Hypothalamus (tissue), 51 donors: Measurements from ENCODE around the gene DDC.

Experiments used
- DNase-seq, 51 donors: peaks; one replicate each; lab custom pipeline; 2025; lab: John Stamatoyannopoulos, UW

The DDC gene

DNA sequence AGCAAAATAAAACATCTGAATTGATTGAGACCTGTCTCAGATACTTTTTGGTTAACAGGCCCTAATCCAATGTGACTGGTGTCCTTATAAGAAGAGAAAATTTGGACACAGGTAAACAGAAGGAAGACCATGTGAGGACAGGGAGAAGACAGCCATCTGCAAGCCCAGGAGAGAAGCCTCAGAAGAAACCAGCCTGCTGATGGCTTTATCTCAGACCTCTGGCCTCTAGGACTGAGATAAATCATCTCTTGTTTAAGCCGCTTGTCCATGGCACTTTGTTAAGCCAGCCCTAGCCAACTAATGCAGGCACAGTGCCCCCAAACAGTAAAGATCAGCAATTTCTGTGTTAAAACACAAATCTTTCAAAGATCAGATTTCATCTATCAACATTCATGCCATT lies 73.3 kb downstream of the DDC start:
- DNase-seq: no peak

DNA sequence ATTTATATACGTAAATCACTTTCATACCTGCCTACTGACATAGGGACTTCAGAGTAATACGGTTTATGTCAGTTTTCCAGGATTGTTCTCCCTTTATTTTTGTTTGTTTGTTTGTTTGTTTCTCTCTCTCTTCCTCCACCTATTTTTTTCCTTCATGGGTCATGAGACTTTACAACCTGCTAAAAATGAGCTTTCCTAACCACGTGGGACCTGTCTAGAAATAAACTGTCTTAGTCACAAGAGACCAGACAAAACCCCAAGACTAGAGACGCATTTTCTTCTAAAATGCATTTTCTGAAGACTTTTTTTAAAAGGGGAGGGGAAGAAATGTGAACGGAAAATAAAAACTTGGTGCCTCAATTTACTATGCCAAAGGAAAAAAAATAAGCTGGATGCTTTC lies 74.0 kb downstream of the DDC start:
- DNase-seq: no peak

- no peak for DNase-seq
These were observed 76.8 kb downstream of the DDC start for GRCh38 chr7:50488379-50488778.

- no peak for DNase-seq
These were observed 78.7 kb downstream of the DDC start for GRCh38 chr7:50486512-50486911.

DNA sequence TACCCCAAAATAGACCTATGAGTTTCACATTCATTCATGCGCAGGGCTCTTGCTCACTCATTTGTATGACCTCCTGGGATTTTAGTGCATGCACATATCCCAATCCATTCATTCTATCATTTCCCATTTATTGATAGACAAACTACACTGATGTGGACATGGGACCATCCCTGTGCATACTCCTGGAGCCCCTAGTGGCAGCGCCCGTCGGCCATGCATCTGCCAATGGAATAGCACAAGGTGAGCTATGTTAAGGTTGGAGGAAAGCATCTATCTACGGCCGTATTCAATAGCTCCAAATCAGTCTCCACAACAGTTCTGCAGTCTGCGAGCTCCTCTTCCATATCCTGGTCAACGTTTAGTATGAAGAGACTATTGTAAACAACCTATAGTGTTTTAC lies 83.3 kb downstream of the DDC start:
- DNase-seq: no peak

- DNase-seq: no peak
These were observed 84.4 kb downstream of the DDC start for GRCh38 chr7:50480797-50481196.

DNA sequence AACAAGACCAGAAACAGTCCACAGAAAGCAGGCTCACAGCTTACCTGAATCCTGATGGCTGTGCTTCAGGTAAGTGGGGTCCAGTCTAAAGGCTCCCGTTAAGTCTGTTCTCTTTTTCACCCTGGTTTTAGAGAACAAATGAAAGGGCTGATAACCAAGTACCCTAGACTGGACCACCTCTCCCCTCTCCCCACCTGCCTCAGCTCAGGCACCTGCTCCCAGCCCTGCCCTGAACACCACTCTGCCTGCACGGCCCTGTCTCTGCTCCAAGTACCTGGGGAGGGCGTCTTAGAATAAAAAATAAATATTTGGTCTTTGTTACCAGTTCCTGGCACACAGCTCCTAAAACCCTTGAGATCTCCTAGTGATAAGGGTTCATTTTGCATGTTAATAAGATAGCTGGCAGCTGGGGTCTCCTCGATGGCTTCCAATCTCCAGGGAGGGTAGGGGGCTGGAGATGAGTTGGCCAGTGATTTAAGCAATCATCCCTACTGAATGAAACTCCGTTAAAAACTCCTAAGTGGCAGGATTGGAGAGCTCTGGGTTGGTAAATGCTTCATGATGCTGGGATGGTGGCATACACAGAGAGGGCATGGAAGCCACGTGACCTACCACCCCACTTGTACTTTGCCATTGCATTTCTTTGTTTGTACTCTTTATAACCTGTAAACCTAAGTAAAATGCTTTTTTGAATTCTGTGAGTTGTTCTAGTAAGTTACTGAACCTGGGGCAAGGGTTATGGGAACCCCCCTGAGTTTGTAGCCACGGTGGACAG lies 85.3 kb downstream of the DDC start:
- no peak for DNase-seq

- no peak for DNase-seq
These were observed 87.6 kb downstream of the DDC start for GRCh38 chr7:50477640-50478039.

DNA sequence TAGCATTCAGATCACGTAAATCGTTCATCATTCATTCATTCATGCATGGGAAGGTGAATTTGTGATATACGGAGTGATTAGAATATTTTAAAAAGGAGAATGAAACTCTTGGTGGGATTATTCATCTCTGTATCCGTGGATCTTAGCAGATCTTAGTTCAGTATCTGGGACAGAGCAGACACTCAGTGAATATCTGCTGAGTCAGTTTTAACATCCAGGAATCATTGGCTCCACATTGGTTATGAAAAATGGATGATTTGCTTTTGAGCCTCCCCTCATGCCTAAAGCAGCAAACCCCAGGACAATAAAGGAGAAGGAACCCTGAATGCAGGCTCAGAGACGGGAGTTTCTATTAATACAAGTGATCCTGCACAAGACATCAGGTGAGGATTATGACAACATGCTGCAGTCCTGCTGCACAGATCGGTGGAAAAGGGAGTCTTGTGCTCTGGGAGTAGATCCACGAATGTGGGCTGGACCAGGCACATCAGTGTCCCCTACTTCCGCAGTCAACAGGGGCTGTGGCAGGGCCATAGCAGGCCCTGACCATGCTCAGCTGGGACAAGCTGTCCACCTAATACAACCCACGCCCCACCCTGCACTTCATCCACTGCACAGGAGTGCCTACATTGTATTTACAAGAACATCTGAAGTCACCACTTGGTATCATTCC lies 88.1 kb downstream of the DDC start:
- DNase-seq: no peak

DNA sequence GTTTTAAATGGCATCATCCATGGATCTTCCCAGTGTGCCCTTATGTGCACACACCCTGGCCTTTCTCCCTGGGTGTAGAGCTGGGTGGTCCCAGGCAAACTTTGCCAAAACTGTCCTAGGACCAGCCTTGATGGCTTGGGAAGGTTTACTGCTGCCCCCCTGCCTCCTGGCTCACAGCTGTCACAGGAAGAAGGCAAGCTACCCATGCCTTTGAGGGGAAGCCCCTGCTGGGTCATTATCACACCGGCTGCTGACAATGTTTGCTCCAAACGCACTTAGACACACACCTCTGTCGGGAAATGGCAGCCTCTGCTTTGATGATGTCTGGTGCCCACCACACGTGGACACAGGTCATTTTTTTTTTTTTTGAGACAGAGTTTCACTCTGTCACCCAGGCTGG lies 89.9 kb downstream of the DDC start:
- no peak for DNase-seq

DNA sequence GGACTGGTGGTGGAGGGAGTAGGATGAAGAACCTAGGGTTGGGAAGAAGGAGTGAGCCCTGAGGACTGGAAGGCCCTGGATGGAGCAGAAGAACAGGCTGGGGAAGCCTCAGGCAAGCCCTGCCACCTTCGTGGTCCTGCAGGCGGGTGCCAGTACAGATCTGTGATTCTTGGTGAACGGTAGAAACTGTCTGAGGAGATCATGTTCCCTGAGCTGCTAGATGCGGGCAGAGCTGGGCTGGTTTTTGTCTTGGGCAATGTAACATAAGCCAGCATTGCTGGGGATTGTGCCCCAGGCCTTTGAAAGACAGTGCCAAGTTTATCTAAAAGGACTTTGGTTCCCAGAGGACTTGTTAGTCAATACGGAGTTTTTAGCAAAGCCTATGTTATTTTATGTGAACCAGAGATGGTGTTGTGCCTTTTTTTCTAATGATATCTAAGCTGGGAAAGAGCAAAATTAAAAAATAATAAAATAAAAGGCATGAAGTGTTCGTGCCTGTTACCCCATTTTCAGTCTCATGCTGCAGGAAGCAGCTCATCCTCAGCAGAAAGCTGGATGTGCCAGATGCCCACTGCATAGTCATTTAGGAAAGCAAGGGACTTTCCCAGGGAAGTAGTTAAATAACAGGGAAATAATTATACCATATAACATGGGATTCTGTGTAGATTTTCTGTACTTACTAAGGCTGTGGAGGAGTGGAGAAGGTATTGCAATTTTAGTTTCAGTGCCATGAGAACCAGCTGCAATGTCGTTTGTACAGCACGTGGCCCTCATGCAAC lies 90.6 kb downstream of the DDC start:
- no peak for DNase-seq

DNA sequence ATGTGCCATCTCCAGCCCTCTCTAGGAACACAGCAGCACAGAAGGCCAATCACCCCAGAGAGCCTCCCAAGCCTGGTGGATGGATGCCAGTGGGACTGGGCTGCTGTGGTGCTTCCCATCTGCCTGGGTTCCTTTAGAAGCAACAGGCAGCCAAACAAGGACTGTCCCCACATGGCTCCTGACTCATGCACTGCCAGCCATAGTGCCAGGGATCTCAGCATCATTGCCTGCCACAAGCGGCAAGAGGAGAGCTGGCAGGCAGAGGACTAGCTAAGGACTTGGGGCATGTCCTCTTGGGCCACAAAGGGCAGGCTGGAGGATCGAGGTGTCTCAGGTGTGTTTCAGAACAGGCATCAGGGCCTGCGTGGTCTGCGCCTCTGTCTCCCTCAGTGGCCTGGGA lies 91.7 kb downstream of the DDC start:
- DNase-seq: no peak

- DNase-seq: no peak
These were observed 92.8 kb downstream of the DDC start for GRCh38 chr7:50472427-50472826.

DNA sequence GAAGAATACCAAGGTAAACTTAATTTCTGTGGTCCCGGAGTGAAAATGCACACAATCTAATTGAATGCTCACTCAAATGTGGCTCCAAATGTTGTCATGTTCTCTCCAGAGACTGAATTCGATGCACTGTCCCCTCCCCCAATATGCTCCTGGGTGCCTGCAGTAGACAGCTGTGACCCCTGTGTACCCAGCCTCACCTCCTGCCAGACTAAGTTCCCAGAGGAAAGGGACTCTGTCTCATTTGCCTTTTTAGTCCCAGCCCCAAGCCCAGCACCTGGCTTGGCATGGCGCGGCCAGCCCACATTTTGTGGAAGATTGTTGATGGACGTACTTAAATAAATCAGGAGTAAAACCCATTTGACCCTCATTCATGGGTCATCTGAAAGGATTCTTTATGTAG lies 93.2 kb downstream of the DDC start:
- DNase-seq: no peak

- DNase-seq: no peak
These were observed 94.7 kb downstream of the DDC start for GRCh38 chr7:50470250-50471163.

- no peak for DNase-seq
These were observed 96.0 kb downstream of the DDC start for GRCh38 chr7:50469181-50469580.

DNA sequence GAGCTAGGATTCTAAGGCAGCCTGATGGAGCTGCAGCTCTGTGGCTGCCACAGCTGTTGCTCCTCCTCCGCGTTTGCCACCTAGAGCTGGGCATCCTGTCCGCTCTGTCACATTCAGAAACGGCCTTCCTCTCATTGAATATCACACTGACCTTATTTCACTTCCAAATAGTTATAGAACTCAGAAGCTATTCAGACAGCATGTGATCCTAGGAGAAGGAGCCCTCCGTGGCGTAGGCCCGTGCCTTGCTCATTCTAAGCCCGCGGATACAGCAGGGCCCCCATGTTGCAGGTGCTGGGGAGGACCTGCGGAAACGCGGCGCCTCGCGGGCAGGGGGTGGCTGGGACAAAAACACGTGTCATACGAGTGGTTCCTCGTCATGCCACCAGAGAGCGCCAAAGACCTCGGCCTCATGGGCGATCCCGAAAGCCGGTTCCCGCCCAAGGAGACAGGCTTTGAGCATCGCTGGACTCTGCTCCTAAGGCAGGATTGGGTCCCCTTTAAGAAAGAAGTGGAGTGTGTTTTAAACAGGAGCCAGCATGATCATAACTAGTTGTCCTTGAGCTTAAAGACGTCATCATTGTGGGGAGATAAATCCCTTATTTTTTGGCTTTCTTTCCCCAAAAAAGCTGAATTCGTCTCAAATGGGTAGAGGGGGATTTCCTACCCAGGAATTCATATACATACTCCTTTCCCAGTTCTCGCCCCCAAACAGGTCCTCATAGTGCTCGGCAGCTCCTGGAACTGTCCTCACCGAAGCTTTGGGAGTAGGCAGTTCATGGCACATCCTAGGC lies 97.2 kb downstream of the DDC start:
- DNase-seq: peak; percentile 10 to 84 (median 60)

DNA sequence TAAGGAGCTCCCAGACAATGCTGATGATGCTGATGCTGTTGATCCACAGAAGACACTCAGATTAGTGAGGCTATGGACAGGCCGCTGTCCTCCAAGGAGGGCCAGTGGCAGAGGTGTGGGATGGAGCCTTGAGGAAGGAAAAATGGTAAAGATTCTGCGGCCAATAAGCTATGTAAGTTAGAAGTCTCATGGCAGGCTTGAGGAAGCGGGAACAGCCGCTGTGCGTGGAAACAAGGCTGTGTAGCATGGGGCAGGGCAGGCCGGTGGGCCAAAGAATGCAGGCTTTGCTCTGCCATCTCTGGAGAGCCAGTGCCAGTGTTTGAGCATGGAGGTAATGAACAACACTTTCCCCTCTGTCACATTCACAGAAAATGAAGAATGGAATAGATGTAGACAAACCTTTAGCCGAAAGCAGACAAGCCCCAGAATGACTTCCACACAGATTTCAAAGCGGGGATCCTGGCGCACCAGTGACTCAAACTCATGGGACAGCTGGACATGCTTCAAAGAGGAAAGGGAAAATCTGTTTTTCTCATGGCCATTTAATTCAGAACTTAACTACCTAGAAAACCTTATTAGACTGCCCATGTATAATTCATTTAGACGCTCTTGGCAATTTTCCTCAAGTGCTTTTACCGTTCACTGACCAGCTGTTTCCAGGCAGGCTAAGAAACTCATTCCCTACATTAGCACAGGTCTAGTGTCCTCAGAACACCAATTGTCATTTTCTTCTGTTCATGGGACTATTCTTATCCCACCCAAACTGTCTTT lies 98.2 kb downstream of the DDC start:
- DNase-seq: no peak

DNA sequence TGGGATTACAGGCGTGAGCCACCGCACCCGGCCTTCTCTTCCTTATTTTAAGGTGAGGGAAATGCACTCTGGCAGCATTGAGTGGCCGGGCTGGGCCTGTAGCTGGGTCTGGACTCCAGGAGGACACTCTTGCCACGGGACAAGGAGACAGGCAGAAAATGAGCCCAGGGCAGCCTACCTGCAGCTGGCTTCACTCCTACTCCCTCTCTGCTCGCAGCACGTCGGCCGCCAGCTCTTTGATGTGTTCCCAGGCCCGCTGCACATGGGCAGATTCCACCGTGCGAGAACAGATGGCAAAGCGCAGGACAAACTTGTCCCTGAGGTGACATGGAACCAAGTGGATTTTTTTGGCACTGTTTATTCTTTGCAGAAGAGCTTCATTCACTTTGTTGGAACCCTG lies 102.2 kb downstream of the DDC start:
- DNase-seq: no peak
